CD4-positive, alpha-beta T cell (primary cell): Measurements from ENCODE around the gene KRTAP5-1. TPM values are rescaled to one million over a fixed set of nuclear protein-coding genes. Genes with fewer than 3 reads are reported as not detected.

Experiments
- ATAC-seq: fragments of 200-7000 bp; cut with Tn5 transposase; one replicate; pipeline ENCODE4 v1.10.0; 2022; ENCODE audit warnings: mild to moderate bottlenecking; ENCODE audit not compliant: poor library complexity
- CTCF ChIA-PET: fragments of 350-600 bp; sonication (Branson Sonifier 250); formaldehyde crosslinking; loops from one replicate; lab custom pipeline; 2021; ENCODE audit warnings: antibody characterized with exemption, inconsistent platforms; lab: Charles Lee
- POLR2A ChIA-PET: fragments of 350-600 bp; sonication (Branson Sonifier 250); formaldehyde crosslinking; loops from one replicate; lab custom pipeline; 2021; ENCODE audit warnings: antibody characterized with exemption, inconsistent platforms; lab: Charles Lee
- DNase-seq, 14 experiments: peaks; one replicate each; pipeline ENCODE4 v3.0.0-alpha.2; 2013 to 2020; ENCODE audit warnings: mixed read lengths in 2 of 14
- H3K27ac ChIP-seq, 2 donors: one replicate each; pipeline versions ENCODE4 v1.5.1 to v1.7.0; 2013; ENCODE audit warnings: low read length in 2 of 2, low read depth in 1 of 2, mild to moderate bottlenecking in 1 of 2
- H3K27me3 ChIP-seq, 2 experiments: 1 replicate in 1 of 2; 2 replicates in 1 of 2; pipeline versions ENCODE4 v1.6.1 to v1.7.0; 2013; ENCODE audit warnings: low read length in 2 of 2, control low read depth in 1 of 2, mild to moderate bottlenecking in 1 of 2, moderate library complexity in 1 of 2; ENCODE audit not compliant: insufficient read depth in 2 of 2, control insufficient read depth in 1 of 2
- H3K36me3 ChIP-seq: one replicate; pipeline ENCODE4 v1.6.1; 2013; ENCODE audit warnings: low read length, control low read depth; ENCODE audit not compliant: insufficient read depth
- H3K4me1 ChIP-seq: one replicate; pipeline ENCODE4 v1.6.1; 2013; ENCODE audit warnings: low read length, control low read depth; ENCODE audit not compliant: insufficient read depth
- H3K4me3 ChIP-seq: one replicate; pipeline ENCODE4 v1.5.1; 2013; ENCODE audit warnings: mild to moderate bottlenecking, low read length, moderate library complexity
- H3K9me3 ChIP-seq, 2 experiments: 1 replicate in 1 of 2; 2 replicates in 1 of 2; pipeline versions ENCODE4 v1.6.1 to v1.7.0; 2013; ENCODE audit warnings: low read length in 2 of 2, mild to moderate bottlenecking in 2 of 2, control low read depth in 1 of 2, moderate library complexity in 1 of 2; ENCODE audit not compliant: control insufficient read depth in 1 of 2, insufficient read depth in 1 of 2
- H3K27ac Mint-ChIP-seq: one replicate; pipeline ENCODE4 v1.8.0; 2020; ENCODE audit warnings: mixed read lengths
- H3K27me3 Mint-ChIP-seq: one replicate; pipeline ENCODE4 v1.8.0; 2021; ENCODE audit warnings: mixed read lengths
- H3K36me3 Mint-ChIP-seq: one replicate; pipeline ENCODE4 v1.8.0; 2021; ENCODE audit warnings: low read depth, mixed read lengths
- H3K4me1 Mint-ChIP-seq: one replicate; pipeline ENCODE4 v1.8.0; 2021; ENCODE audit warnings: low read depth, mixed read lengths
- H3K4me3 Mint-ChIP-seq: one replicate; pipeline ENCODE4 v1.8.0; 2020; ENCODE audit warnings: mild to moderate bottlenecking, mixed read lengths
- H3K9me3 Mint-ChIP-seq: one replicate; pipeline ENCODE4 v1.8.0; 2020; ENCODE audit warnings: mixed read lengths
- CTCF ChIP-seq: fragments of 200-600 bp; IDR thresholded peaks from one replicate; pipeline ENCODE4 v1.8.0; 2022; ENCODE audit warnings: antibody characterized with exemption, mild to moderate bottlenecking
- intact Hi-C, 2 experiments: fragments of 100-400 bp; cut with DNase I in 1 of 2; cut with micrococcal nuclease in 1 of 2; formaldehyde crosslinking; loops; one replicate each; pipeline versions ENCODE4 v1.15.1 to v1.9.0; 2023 to 2025; cut with DNase I, micrococcal nuclease
- total RNA-seq, 174 experiments: library from RNA in 2 of 174; stranded (reverse) in 2 of 174; gene quantifications; one replicate each; pipeline ENCODE4 v1.2.3 and lab custom pipeline; 2021 to 2026

Gene KRTAP5-1
- total RNA-seq, 2 experiments from 2014 or later: not detected

- ChIA-PET CTCF (no interaction called here), POLR2A (no interaction called here)
- DNase-seq (no peak), ATAC-seq (no peak)
- H3K4me1 ChIP-seq: no peaks in the 10 kb centered on the region
- H3K36me3 ChIP-seq: peaks cover 7% of the 10 kb centered on the region
- Mint-ChIP-seq H3K4me1 (no peaks in the 10 kb centered on the region), H3K27me3 (peaks cover 9% of the 10 kb centered on the region), H3K9me3 (no peaks in the 10 kb centered on the region), H3K27ac (peak overlapping the region; percentile 66), H3K36me3 (peaks cover 15% of the 10 kb centered on the region), H3K4me3 (no peak overlapping the region)
- H3K27me3 ChIP-seq: no peaks in the 10 kb centered on the region
- no peak overlapping the region for H3K4me3 ChIP-seq
- H3K27ac ChIP-seq: no peak overlapping the region
- intact Hi-C loops: no loop called here
- H3K9me3 ChIP-seq: no peaks in the 10 kb centered on the region
- no peak for TF ChIP-seq CTCF
These were observed 23.1 kb downstream of the KRTAP5-1 start for GRCh38 chr11:1561955-1562354.

DNA sequence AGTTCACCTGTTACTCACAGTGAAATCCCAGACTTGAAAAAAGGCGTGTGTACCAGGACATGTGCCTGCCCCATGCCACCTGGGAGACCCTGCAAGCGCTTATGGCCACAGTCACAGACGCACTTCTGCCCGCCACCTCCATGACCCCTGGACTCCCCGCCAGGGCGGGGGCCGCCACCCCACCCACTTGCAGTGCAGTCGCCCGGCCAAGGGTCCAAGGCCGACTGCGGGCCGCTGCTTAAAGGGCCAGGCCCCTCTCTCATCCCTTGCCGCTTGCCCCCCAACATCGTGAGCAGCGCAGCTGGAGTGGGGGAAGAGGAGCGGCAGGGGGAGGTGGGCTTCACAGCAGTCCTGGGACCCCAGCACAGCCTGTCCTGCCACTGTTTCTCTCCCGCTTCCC, 23.8 kb downstream of the KRTAP5-1 start:
- H3K27ac Mint-ChIP-seq: peak overlapping the region; percentile 66
- peaks cover 7% of the 10 kb centered on the region for H3K36me3 ChIP-seq

DNA sequence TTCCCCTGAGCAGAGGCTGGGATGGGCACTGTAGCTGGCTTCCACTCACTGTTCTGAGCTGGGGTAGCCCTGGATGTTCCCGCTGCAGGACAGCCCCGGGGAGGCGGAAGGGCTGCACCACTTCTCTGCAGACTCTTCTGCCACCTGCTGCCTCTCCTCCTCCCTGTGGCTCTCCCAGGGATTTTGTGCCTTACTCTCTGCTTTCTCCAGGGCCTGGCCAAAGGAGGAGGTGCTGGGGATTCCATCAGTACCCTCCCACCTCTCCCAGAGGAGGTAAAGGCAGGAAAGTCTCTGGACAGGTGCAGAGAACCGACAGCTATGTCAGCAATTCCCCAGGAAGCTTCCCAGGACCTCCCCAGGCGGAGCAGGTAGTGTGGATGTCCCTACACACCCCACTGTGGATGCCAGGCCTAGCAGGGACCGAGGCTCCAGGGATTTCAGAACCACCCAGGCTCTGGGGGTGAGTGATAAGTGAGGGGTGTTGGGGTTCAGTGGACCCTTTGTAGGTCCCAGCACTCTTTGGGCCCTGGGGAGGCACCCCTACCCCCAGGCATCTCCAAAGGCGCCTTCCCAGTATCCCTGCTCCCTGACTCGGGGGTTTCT, 24.3 kb downstream of the KRTAP5-1 start:
- TF ChIP-seq CTCF: no peak
- Histone ChIP-seq H3K27me3 (peaks cover 0 to under 1% of the 10 kb centered on the region in 2 experiments), H3K36me3 (peaks cover 7% of the 10 kb centered on the region), H3K27ac (no peak overlapping the region), H3K4me1 (no peaks in the 10 kb centered on the region), H3K9me3 (no peaks in the 10 kb centered on the region), H3K4me3 (no peak overlapping the region)
- ChIA-PET CTCF (no interaction called here), POLR2A (no interaction called here)
- peaks cover 15% of the 10 kb centered on the region for H3K36me3 Mint-ChIP-seq
- H3K27me3 Mint-ChIP-seq: peaks cover 11% of the 10 kb centered on the region
- no peaks in the 10 kb centered on the region for H3K4me1 Mint-ChIP-seq
- no peaks in the 10 kb centered on the region for H3K9me3 Mint-ChIP-seq
- no peak overlapping the region for H3K4me3 Mint-ChIP-seq
- DNase-seq (no peak), ATAC-seq (no peak)
- no peak overlapping the region for H3K27ac Mint-ChIP-seq
- intact Hi-C loops: no loop called here

More for the DNA sequence above, 23.8 kb downstream of the KRTAP5-1 start:
- no peaks in the 10 kb centered on the region for H3K4me1 Mint-ChIP-seq
- H3K9me3 ChIP-seq: no peaks in the 10 kb centered on the region
- H3K4me1 ChIP-seq: no peaks in the 10 kb centered on the region
- no peak for ATAC-seq
- H3K27me3 Mint-ChIP-seq: peaks cover 9% of the 10 kb centered on the region
- no peaks in the 10 kb centered on the region for H3K27me3 ChIP-seq
- no peak for TF ChIP-seq CTCF
- H3K4me3 ChIP-seq: no peak overlapping the region
- no peak overlapping the region for H3K27ac ChIP-seq
- H3K4me3 Mint-ChIP-seq: no peak overlapping the region
- ChIA-PET CTCF (no interaction called here), POLR2A (no interaction called here)
- DNase-seq: peak in 1 of 14 experiments; percentile 23
- no peaks in the 10 kb centered on the region for H3K9me3 Mint-ChIP-seq
- H3K36me3 Mint-ChIP-seq: peaks cover 15% of the 10 kb centered on the region
- intact Hi-C loops: no loop called here
